Prostate gland (tissue), 2 donors: ENCODE measurements around the gene RPUSD4. TPM values are rescaled to one million over a fixed set of nuclear protein-coding genes. Genes with fewer than 3 reads are reported as not detected.

Experiments
- DNase-seq: peaks from one replicate; pipeline ENCODE4 v3.0.0-alpha.2; 2019; ENCODE audit warnings: low spot score
- H3K27ac ChIP-seq, 2 donors: fragments of 200-600 bp; sonication (generic); 2 replicates each; pipeline ENCODE4 v1.5.1; 2017 to 2019
- H3K27me3 ChIP-seq: fragments of 200-600 bp; sonication (generic); replicated peaks from 2 replicates; pipeline ENCODE4 v1.5.1; 2019; ENCODE audit not compliant: insufficient read depth
- H3K36me3 ChIP-seq, 2 donors: fragments of 200-600 bp; sonication (generic); 1 replicate in 1 of 2; 2 replicates in 1 of 2; pipeline versions ENCODE4 v1.5.1 to v1.8.1; 2017 to 2019
- H3K4me1 ChIP-seq: fragments of 200-600 bp; sonication (generic); replicated peaks from 2 replicates; pipeline ENCODE4 v1.5.1; 2019
- H3K4me3 ChIP-seq, 2 donors: fragments of 200-600 bp; sonication (generic); 2 replicates each; pipeline ENCODE4 v1.5.1; 2017 to 2019
- H3K9me3 ChIP-seq: fragments of 200-600 bp; sonication (generic); 2 replicates; pipeline ENCODE4 v1.5.1; 2017
- CTCF ChIP-seq, 4 experiments: fragments of 200-600 bp in 2 of 4; fragments of 450-650 bp in 2 of 4; sonication (generic) in 2 of 4; IDR thresholded peaks; 1 replicate in 3 of 4; 2 replicates in 1 of 4; pipeline ENCODE4 v1.5.1; 2016 to 2019; ENCODE audit warnings: antibody characterized with exemption in 4 of 4, mild to moderate bottlenecking in 2 of 4, moderate library complexity in 2 of 4
- POLR2A ChIP-seq: fragments of 450-650 bp; IDR thresholded peaks from one replicate; pipeline ENCODE4 v1.6.1; 2016; ENCODE audit warnings: antibody characterized with exemption, mild to moderate bottlenecking
- POLR2AphosphoS5 ChIP-seq: sonication (generic); formaldehyde crosslinking; IDR thresholded peaks from one replicate; pipeline ENCODE4 v1.6.1; 2017; ENCODE audit warnings: antibody characterized with exemption
- WGBS: methylation state at CpG from one replicate; pipeline ENCODE4 v1.1.5; 2018; 5-methylcytosine and 5-hydroxymethylcytosine counted together
- intact Hi-C: fragments of 100-400 bp; cut with DNase I; formaldehyde crosslinking; loops from one replicate; pipeline ENCODE4 v1.14.2; 2022
- total RNA-seq, 2 donors: library from RNA; depleted of rRNA; stranded (reverse); fragments of >200 nt; gene quantifications; one replicate each; pipeline ENCODE4 v1.1.0, GENCODE V29; 2016

The RPUSD4 gene
- total RNA-seq, 2 donors from 2014 or later, result 13.0 to 29.7 TPM

DNA sequence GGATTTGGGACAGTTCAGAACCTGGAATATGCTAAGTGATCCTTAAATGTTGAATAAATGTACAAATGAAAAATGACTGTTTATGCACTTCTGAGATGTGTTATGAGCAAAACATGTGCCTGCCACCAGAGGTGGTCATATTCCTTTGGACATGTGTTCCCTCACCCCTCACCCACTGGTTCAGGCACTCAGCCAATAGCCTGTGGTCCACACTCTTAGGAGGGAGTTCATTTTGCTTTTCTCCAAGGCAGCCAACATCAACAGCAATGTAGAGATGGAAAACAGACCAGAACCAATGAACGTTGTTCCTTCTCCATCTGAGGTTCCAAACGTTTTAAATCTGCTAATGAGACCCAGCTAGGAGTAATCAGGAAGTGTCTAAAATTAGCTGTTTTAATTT is 44.0 kb downstream of the RPUSD4 start:
- H3K4me1 ChIP-seq, result no peaks in the 10 kb centered on the region
- H3K27ac ChIP-seq, result no peak overlapping the region
- intact Hi-C loops, result no loop called here
- 38% methylated on average over 2 of the region's 2 CpGs for WGBS
- TF ChIP-seq POLR2A, result no peak
- no peak for TF ChIP-seq POLR2AphosphoS5
- TF ChIP-seq CTCF (IDR thresholded peaks at IDR 0.05), result no peak
- no peak overlapping the region for H3K4me3 ChIP-seq
- no peaks in the 10 kb centered on the region for H3K9me3 ChIP-seq
- DNase-seq, result no peak
- H3K36me3 ChIP-seq, result no peaks in the 10 kb centered on the region
- no peaks in the 10 kb centered on the region for H3K27me3 ChIP-seq

- no peaks in the 10 kb centered on the region for H3K9me3 ChIP-seq
- no peaks in the 10 kb centered on the region for H3K27me3 ChIP-seq
- no peak for TF ChIP-seq POLR2AphosphoS5
- no peak for TF ChIP-seq CTCF (IDR thresholded peaks at IDR 0.05)
- TF ChIP-seq POLR2A, result no peak
- H3K4me3 ChIP-seq, result no peak overlapping the region
- H3K4me1 ChIP-seq, result no peaks in the 10 kb centered on the region
- 85% methylated on average over 3 of the region's 3 CpGs for WGBS
- no peak for DNase-seq
- intact Hi-C loops, result no loop called here
- H3K36me3 ChIP-seq, result no peaks in the 10 kb centered on the region
- no peak overlapping the region for H3K27ac ChIP-seq
Measured at GRCh38 chr11:126166413-126166812, 45.0 kb downstream of the RPUSD4 start.

- WGBS, result 53% methylated on average over 10 of the region's 10 CpGs
- Histone ChIP-seq H3K27me3 (no peaks in the 10 kb centered on the region), H3K27ac (no peak overlapping the region), H3K9me3 (no peaks in the 10 kb centered on the region), H3K4me3 (no peak overlapping the region), H3K36me3 (no peaks in the 10 kb centered on the region), H3K4me1 (no peaks in the 10 kb centered on the region)
- DNase-seq, result no peak
- no peak for TF ChIP-seq POLR2AphosphoS5
- TF ChIP-seq CTCF (IDR thresholded peaks at IDR 0.05), result no peak
- TF ChIP-seq POLR2A, result no peak
- intact Hi-C loops, result no loop called here
Measured at GRCh38 chr11:126165757-126166156, 45.7 kb downstream of the RPUSD4 start.

DNA sequence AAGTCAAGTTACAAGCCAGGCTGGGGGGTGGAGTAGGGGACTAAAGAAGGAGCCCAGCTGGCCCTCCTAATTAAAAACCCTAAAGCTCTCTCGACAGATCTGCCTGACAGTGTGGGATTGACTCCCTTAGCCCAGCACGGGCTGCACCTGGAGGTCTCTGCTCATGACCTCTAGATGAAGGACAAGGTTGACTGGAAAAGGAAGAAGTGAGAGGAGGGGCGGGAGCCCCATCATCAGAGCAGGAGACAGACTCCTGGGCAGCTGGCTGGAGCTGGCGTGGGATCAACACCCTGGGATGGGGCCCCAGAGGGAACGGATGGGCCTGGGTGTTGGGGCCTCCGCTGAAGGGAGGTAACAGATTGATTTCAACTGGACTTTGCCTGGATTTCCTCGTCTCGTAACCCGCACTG is 46.1 kb downstream of the RPUSD4 start:
- TF ChIP-seq POLR2AphosphoS5, result no peak
- TF ChIP-seq CTCF (IDR thresholded peaks at IDR 0.05), result no peak
- TF ChIP-seq POLR2A, result no peak
- Histone ChIP-seq H3K4me3 (no peak overlapping the region), H3K9me3 (no peaks in the 10 kb centered on the region), H3K4me1 (no peaks in the 10 kb centered on the region), H3K27ac (no peak overlapping the region), H3K36me3 (no peaks in the 10 kb centered on the region), H3K27me3 (no peaks in the 10 kb centered on the region)
- DNase-seq, result no peak
- 80% methylated on average over 9 of the region's 9 CpGs for WGBS
- intact Hi-C loops, result no loop called here

- H3K27ac ChIP-seq, result no peak overlapping the region
- no peaks in the 10 kb centered on the region for H3K9me3 ChIP-seq
- no peak for DNase-seq
- H3K4me3 ChIP-seq, result no peak overlapping the region
- H3K27me3 ChIP-seq, result no peaks in the 10 kb centered on the region
- H3K4me1 ChIP-seq, result no peaks in the 10 kb centered on the region
- intact Hi-C loops, result no loop called here
- no peak for TF ChIP-seq POLR2A
- TF ChIP-seq POLR2AphosphoS5, result no peak
- TF ChIP-seq CTCF (IDR thresholded peaks at IDR 0.05), result no peak
- no peaks in the 10 kb centered on the region for H3K36me3 ChIP-seq
- WGBS, result 88% methylated on average over 8 of the region's 8 CpGs
Measured at GRCh38 chr11:126164781-126165180, 46.7 kb downstream of the RPUSD4 start.
